HG03442 (cell line): ENCODE measurements around the gene MYADML2.

Source experiments
- ATAC-seq: cut with Tn5 transposase; IDR thresholded peaks from one replicate; pipeline ENCODE4 v1.9.1; 2021; ENCODE audit warnings: mild to moderate bottlenecking, moderate library complexity; ENCODE audit not compliant: unreplicated experiment

Gene MYADML2

DNA sequence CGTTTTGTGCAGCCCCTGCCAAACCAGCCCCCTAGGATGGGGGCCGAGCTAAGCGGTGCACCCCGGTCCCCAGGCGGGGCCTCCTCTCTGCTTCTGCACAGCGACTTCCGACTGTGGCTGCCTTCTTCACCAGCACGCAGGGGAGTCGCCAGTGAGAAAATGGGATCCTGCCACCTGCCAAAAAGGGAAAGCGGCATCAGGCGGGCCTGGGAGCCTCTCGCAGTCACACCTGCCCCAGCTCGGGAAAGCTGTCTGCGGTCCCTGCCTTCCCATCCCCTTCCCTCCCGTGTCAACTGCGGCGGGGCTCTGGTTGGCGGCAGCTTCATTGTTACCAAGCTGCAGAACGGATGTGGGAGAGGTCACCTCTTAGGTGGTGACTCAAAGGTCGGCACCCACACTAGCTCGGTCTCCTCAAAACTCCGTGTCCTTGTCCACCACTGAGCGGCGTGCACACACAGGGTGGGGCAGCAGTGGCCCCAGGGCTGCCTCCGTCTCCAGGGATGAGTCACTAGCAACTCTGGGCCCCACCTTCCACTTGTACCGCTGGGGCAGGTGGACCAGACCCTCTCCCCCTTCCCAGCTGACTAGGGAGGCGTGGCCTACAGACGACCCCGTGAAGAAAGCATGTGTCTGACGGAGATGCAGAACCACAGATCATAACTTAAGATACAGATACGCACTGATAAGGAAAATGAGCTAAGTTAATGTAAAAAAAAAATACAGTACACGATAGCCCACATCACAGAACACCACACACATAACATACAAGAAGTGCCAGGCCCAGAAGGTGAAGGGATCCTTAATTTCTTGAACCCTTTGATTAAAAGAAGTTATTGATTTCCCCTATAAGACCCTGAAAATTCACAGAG lies 34.4 kb downstream of the MYADML2 start:
- no peak for ATAC-seq

DNA sequence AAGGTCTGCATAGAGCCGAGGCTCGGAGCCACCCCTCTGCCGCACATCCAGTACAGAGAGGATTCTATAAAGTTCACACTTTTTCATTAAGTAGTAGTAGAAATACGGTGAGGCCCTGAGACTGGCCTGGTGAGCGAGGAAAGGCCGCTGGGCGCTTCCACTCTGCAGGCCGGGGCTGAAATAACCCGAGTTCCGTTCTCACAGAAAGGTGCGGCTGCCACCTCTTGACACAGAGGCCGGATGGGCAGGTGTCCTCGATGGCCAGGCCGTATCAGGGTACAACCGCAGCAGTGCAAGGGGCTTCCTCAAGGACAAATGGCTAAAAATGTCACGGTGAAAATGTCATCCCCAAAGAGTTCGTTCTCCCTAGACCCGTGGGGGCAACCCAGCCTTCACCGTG lies 35.1 kb downstream of the MYADML2 start:
- no peak for ATAC-seq

DNA sequence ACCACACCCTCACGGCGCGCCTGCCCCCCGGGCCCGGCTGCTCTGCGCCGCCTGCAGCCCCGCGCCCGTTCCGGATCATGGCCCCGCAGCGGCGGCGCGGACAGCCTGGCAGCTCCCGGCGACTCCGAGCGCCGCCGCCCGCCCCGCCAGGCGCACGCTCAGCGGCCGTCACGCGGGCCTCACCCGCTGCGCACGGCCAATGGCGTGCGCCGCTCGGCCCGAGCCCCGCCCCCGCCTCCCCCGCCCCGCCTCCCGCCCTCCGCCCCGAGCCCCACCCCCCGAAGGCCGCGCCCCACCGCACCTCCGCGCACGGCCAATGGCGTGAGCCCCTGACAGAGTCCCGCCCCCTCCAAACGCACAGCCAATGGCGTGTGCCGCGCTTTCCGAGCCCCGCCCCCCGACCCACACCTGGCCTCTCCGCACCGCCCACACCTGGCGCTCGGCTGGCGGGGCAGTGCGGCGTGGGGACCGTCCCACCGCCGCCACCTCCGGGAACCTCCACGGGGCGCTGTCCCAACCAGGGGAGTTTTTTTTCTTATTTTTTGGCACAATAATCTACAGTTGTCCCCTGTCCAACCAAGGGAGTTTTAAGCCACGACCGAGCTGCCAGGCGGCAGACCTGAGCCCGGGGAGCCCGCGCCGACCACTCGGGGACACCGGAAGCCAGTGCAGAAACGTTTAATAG lies 35.6 kb downstream of the MYADML2 start, which contains the start of gene PCYT2:
Gene PCYT2 (minus strand): TSS at position 123 of the 685 bp plus-strand sequence. CDS start 44 bp downstream, at position 79.
- ATAC-seq = peak; percentile 69

DNA sequence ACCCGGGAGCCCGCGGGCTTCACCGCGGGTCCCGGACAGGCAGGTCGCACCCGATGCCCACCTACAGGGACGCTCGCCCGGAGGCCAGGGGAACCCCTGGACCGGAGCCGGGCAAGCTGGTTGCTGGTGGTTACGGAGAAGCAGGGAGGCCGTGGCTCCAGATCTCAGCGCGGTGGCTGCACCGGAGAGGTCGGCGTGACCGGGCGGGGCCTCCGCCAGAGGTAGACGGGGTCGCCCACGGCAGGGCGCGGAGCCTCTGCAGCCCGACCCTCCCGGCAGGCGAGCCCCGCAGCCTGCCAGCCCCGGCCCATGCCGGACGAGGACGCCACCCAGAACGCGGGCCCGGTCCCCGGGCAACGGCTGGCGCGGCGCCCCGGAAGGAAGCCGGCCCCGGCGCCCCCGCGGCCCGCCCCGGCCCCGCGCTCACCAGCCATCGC lies 36.2 kb downstream of the MYADML2 start:
- ATAC-seq = peak; percentile 30

DNA sequence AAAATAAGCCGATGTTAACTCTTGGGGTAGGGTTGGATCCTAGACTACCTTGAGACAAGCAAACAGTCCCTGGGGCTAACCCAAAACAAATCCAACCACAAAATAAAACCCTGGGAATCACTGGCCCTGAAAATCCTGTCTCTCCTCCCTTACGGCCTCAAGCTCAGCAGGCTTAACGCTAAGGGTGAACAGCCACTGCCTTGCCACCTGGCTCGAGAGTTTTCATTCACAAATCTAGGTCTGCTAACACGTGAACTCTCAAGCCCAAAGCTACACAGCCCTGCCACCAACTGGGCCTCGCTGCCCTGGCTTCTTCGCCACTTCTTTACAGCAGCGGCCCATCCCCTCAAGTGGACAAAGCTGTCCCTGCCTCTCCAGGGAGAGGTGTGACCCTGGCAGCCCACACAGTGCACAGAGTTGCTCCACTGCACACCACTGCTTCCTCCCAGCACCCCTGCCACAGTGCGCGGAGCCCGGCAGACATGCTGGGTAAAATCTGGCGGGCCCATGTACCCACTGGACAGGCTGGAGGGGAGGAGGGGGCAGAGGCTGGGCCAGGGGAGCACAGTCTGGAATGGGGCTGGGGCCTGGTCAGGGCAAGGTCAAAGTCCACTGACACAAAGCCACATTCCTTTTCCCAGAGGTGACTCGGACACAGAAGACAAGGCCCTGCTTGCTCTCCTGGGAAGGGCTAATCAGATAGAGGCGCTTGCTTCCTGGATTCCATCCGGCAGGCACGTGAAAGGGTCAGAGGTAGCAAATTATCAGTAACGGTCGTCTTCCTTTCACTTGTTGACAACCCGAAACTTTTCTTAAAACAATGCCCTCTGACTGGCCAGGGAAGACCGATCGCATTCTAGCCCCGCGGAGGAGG lies 36.8 kb downstream of the MYADML2 start:
- ATAC-seq = no peak

DNA sequence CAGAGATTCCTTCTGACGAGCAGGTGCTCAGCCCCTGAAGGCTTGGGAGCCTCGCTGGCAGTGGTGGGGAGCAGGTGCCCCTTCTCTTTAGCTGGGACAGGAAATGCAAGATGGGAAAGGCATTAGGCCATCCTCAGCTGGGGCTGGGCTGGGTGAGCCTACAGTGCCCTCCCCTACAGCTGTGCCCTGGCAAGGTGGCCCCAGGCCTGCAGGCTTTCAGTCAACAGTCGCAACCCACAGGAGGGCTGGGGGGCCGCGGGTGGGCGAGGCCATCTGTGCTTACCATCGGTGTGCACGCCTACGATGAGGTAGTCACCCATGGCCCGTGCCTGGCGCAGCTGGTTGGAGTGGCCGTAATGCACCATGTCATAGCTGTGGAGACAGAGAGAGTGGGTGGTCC lies 37.8 kb downstream of the MYADML2 start:
- no peak for ATAC-seq

DNA sequence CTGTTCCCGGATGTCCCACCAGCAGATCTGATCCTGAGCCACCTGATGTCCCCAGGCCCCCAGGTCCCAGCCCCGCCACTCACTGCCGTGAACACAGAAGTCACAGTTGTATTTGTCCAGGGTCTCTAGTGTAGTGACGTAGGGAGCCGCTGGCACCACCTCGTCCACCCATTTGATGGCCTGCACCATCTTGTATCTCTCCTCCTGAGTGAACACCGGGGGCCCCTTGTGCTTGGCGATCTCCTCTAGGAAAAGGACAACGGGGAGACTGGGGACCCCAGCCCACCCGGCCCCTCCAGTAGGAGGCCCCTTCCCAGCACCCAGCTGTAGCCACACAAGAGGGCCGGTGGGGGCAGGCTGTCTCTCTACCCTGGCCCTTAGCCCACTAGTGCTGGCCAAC lies 38.2 kb downstream of the MYADML2 start:
- no peak for ATAC-seq

DNA sequence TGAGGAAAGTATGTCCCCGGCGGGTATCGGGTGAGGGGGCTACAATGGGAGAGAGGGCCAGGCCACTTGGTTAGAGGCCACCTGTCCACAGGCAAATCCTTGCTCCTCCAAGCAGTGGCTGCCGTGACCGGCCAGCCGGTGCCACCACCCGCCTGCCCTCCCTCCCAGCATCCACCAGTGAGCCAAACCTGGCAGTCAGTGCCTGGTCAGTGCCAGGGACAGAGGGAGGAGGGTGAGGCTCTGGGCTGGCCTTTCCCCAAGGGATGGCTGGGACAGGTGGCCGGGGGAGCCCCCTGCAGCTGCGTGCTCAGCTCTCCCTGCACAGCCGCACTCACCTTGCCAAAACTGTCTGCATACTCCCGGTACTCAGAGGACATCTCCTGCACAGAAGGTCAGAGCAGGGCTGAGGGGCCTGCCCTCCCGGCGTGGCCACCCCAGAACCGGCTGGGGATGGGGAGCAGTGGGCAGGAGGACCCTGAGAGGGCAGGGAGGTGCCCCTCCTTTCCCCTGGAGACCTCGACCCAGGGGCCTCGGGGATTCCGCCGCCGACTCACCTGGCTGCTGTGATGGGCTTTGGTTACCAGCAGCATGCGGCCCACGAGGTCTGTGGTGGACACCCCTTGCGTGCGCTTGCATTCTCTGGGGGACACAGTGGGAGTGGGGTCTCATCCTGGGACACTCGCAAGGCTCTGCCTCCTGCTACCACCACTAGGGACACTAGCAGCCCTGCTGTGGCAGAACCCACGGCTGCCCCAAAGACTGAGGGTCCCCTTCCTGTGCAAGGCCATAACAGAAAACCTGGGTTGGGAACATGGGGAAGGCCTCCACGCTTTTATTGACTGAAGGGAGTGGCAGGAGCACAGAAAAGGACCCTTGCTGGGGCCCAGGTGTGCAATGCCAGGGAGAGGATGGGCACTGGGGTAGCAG lies 39.6 kb downstream of the MYADML2 start:
- ATAC-seq = no peak

DNA sequence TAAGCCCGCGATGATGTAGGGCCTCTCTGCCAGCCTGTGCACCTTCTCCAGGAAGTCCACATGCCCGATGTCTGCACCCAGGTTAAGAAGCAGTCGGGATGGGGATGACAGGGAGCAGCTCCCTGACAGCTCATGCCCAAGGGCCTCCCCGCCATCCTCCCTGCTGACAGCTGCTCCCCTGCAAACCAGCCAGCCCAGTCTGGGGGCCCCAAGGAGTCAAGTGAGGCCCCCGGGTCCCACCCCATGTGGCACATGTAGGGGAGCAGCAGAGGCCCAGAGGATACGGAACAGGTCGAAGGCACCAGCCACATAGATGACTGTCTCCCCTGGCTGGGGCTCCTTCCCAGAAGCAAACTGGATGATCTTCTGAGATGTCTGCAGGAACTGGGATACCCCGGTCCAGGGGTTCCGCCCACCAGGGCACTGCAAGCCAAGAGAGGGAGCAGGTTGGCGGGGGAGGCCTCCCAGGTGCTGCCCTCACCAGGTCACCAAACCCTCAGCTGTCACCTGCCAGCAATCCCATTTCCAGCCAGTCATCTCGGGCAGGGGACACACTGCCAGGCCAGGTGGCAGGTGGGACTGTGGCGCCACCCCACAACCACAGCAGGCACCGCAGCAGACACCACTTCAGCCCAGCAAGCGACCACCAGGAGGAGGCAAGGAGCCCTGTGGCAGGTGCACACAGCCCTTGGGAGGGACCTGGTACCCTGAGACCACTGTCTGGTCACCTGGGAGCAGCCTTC lies 40.4 kb downstream of the MYADML2 start:
- no peak for ATAC-seq

DNA sequence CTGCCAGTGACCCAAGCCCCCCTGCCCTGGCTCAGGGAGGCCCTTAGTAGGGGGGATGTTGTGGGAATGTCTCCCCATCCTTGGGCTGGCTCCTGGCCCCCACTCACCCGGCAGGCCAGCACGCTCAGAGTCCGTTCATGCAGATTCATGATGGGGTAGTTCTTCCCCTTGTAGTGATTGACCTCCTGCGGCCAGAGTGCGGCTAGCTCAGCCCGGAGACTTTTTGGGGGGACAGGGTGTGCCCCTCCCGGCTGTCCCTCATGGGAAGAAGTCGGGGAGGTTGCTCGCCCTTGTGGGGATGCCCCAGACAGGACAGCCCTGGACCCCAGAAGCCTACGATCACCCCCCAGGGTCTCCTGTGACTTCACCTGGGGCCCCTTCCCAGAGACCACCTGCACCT lies 41.0 kb downstream of the MYADML2 start:
- ATAC-seq = no peak

DNA sequence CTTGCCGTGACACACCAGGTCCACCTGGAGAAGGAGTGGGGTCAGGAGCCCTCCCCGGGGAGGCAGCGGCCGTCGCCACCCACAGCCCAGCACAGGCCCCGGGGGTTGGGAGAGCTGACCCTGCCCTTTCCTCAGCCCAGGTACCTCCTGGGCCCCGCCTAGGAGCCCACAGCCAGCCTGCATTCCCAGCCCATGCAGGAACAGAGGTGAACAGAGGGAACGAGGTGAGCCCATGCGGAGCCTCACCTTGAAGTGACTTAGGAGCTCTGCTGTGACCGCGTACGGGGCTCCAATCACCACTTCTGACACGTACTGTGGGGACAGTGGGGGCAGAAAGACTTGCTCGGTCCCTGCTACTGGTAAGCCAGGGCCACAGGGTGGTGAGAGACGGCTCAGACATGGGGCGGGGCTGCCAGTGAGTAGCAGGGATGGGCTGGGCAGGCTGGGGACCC lies 41.6 kb downstream of the MYADML2 start:
- ATAC-seq = no peak

DNA sequence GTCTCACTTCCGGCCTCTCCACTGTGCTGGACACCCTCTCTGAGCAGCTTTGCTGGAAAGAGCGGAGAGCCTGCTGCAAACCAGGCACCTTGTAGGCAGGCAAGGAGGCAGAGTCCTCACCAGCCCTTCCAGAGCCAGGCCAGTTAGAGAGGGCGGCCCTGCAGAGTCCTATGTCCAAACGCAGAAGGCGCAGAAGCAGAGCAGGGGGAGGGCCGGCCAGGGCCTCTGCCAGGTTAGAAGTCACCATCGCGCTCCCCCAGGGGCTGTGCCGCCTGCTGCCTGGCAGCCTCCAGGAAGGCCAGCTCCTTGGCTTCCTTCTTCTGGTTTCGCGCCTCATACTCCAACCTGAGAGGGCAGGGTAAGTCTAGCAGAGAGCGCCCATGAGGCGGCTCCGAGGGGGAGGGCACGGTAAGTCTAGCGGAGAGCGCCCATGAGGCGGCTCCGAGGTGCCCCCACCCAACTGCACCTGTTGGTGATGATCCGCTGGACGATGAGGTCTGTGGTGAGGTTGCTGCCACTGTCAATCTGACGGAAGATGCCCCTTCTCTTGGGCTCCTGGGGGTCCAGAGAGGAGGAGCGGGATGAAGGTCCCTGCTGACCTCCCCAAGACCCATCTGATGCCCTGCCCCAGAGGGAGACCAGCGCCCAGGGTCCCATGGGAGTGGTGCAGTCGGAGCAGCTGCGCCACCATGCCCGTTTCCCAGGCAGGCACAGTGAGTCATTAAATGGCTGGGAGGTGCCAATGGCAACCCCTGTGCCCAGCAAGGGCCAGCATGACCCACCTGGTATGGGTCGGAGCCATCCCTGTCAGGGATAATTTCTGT lies 42.2 kb downstream of the MYADML2 start:
- ATAC-seq = no peak

DNA sequence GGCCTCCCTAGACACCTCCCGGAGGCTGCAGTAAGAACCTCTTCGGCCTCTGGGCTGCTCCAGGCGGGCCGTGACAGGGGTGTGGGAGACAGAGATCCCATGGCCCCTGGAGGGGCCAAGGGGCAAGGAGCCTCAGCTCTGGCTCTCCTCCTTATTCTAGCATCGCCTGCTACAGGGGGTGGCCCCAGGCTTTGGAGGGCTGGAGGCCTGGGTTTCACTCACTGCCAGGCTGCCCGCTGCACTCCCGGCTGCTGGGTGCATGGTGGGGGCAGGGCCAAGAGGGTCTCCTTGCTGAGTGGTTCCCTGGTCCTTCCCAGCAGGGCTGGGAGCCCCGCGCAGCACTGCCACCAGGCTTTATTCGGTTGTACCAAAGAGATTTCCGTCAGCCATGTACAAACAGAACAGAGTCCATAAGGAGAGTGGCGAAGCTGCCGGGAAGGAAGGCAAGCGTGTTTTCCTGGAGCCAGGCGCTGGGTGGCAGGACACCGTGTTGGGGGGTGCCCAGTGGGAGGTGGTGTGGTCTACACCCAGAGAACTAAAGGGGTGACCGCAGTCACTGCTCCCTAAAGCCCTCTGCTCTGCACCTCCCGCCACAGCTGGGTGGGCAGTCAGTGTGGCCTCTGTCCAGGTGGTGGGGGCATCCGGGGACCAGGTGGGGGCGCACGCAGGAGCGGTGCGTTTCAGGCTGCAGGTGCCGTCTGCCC lies 43.0 kb downstream of the MYADML2 start:
- no peak for ATAC-seq

DNA sequence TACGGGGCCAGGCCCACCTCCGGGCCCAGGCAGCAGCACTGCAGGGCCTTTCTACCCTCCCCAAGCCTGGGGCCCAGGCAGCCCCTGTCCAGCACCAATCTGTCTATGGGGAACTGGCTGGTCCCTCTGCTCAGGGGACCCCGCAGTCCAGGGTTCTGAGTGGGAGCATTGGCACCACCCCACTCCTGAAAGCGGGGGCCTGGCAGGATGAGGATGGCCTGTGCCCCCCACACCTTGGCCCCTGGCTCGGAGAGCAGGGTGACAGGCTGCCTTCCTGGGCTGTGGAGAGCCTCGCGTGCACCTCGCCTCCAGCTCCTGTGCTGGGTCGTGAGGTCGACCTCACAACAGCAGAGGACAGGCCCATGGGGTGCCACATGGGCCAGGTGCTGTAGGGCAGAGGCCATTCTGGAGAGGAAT lies 43.6 kb downstream of the MYADML2 start:
- ATAC-seq = no peak

DNA sequence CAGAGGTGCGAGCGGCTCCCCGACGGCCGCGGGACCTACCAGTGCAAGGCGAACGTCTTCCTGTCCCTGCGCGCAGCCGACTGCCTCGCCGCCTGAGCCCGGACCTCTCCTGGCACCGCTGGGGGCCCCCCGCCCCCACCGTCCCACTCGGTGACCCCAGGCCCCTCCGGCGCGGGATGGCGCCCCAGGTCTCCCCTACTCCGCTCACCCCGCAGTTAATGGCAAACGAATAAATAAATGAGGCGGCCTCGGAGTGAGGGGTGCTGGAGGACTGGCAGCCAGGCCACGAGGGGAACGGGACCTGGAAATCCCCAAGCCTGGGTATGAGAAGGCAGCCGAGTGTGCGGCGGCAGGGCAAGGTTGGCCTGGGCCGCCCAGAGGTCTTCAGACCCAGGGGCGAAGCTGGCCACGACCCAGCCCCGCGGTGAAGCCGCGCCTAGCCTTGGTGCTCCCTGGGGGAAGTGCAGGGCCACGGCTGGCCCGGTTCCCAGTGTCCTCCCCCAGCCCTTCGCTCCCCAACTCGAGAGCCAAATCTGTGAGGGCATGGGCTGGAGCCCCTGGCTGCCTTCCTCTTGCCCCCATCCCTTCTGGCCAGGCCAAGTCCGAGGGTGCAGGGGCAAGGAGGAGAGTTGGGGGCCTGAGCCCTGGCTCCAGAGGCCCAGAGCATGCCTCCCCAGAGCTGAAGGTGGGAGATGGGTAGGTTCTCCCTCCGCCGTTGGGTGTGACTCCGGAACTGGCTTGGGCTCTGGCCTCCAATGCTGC lies 44.2 kb downstream of the MYADML2 start:
- ATAC-seq = no peak

DNA sequence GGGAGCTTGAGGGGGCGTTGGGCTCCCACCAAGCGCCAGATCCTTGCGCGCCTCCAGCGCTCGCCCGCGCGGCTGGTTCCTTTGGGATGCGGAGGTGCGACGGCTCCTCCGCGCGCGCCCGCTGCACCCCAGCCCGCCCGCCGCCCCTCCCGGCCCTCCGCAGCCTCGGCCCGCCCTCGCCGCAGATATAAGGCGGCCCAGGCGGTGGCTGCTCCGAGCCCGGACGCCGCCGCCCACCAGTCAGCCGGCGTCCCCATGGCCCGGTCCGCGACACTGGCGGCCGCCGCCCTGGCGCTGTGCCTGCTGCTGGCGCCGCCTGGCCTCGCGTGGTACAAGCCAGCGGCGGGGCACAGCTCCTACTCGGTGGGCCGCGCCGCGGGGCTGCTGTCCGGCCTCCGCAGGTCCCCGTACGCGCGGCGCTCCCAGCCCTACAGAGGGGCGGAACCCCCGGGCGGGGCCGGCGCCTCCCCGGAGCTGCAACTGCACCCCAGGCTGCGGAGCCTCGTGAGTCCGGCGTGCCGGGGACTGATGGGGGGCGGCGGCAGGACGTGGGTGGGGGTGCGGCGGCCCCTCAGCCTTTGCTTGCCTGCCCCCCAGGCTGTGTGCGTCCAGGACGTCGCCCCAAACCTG lies 44.9 kb downstream of the MYADML2 start, which contains the start of gene NPB:
Gene NPB (plus strand): TSS at position 216 of the 630 bp plus-strand sequence. CDS start 40 bp downstream, at position 256.
- ATAC-seq = no peak
